SK-N-SH treated with all-trans-retinoic acid at 6 μM for 48 hours (cell line): Measurements from ENCODE around the gene HECTD4.

Experiments used
- ATAC-seq: fragments of 200-7000 bp; cut with Tn5 transposase; 3 replicates; pipeline ENCODE4 v1.9.1; 2020; ENCODE audit warnings: mild to moderate bottlenecking, moderate library complexity
- ARNTL ChIP-seq: fragments of 450-650 bp; formaldehyde crosslinking; IDR thresholded peaks from 2 replicates; pipeline ENCODE4 v1.5.0; 2020; ENCODE audit warnings: low read depth, mild to moderate bottlenecking, moderate library complexity, borderline replicate concordance
- BACH2 ChIP-seq: fragments of 250-450 bp; sonication (Bioruptor Pico); IDR thresholded peaks from 2 replicates; pipeline ENCODE4 v1.9.0; 2021; ENCODE audit warnings: mild to moderate bottlenecking, borderline replicate concordance
- CREB5 ChIP-seq: fragments of 250-450 bp; sonication (Bioruptor Pico); IDR thresholded peaks from 2 replicates; pipeline ENCODE4 v1.5.1; 2020; ENCODE audit warnings: low read depth, mild to moderate bottlenecking, moderate library complexity
- CSDC2 ChIP-seq: fragments of 250-450 bp; sonication (Bioruptor Pico); IDR thresholded peaks from 2 replicates; pipeline ENCODE4 v1.5.0; 2020; ENCODE audit warnings: mild to moderate bottlenecking, moderate library complexity
- ESRRG ChIP-seq: fragments of 250-450 bp; sonication (Bioruptor Pico); IDR thresholded peaks from 2 replicates; pipeline ENCODE4 v1.6.1; 2021; ENCODE audit warnings: mild to moderate bottlenecking
- GLIS3 ChIP-seq: fragments of 250-450 bp; sonication (Bioruptor Pico); IDR thresholded peaks from 2 replicates; pipeline ENCODE4 v1.5.0; 2020; ENCODE audit warnings: mild to moderate bottlenecking, moderate library complexity
- ISL1 ChIP-seq: fragments of 250-450 bp; sonication (Bioruptor Pico); IDR thresholded peaks from 2 replicates; pipeline ENCODE4 v2.1.2; 2022; ENCODE audit warnings: mild to moderate bottlenecking, moderate library complexity
- OSR1 ChIP-seq: fragments of 250-450 bp; sonication (Bioruptor Pico); IDR thresholded peaks from 2 replicates; pipeline ENCODE4 v1.8.0; 2022; ENCODE audit warnings: moderate library complexity, mild to moderate bottlenecking, inconsistent platforms
- PATZ1 ChIP-seq: fragments of 250-450 bp; sonication (Bioruptor Pico); IDR thresholded peaks from 2 replicates; pipeline ENCODE4 v1.8.0; 2020; ENCODE audit warnings: mild to moderate bottlenecking, moderate library complexity, borderline replicate concordance
- PPARA ChIP-seq: fragments of 250-450 bp; sonication (Bioruptor Pico); IDR thresholded peaks from 2 replicates; pipeline ENCODE4 v1.5.0; 2020; ENCODE audit warnings: mild to moderate bottlenecking, borderline replicate concordance
- SNAI2 ChIP-seq: fragments of 250-450 bp; sonication (Bioruptor Pico); IDR thresholded peaks from 2 replicates; pipeline ENCODE4 v1.5.0; 2020; ENCODE audit warnings: mild to moderate bottlenecking, moderate library complexity
- TCF4 ChIP-seq: fragments of 250-450 bp; sonication (Bioruptor Pico); IDR thresholded peaks from 2 replicates; pipeline ENCODE4 v1.8.0; 2021; ENCODE audit warnings: mild to moderate bottlenecking, moderate library complexity, borderline replicate concordance
- TSHZ2 ChIP-seq: fragments of 250-450 bp; sonication (Bioruptor Pico); IDR thresholded peaks from 2 replicates; pipeline ENCODE4 v1.5.0; 2020; ENCODE audit warnings: mild to moderate bottlenecking, moderate library complexity
- ZC3H10 ChIP-seq: fragments of 250-450 bp; sonication (Bioruptor Pico); IDR thresholded peaks from 2 replicates; pipeline ENCODE4 v1.5.1; 2021; ENCODE audit warnings: mild to moderate bottlenecking, moderate library complexity
- ZFP3 ChIP-seq: fragments of 250-450 bp; sonication (Bioruptor Pico); IDR thresholded peaks from 2 replicates; pipeline ENCODE4 v1.5.0; 2020; ENCODE audit warnings: mild to moderate bottlenecking, moderate library complexity
- ZFP30 ChIP-seq: fragments of 450-650 bp; formaldehyde crosslinking; IDR thresholded peaks from 2 replicates; pipeline ENCODE4 v1.5.0; 2022; ENCODE audit warnings: mild to moderate bottlenecking, moderate library complexity
- ZNF70 ChIP-seq: fragments of 450-650 bp; formaldehyde crosslinking; IDR thresholded peaks from 2 replicates; pipeline ENCODE4 v1.5.0; 2020; ENCODE audit warnings: mild to moderate bottlenecking, moderate library complexity
- ZNF8 ChIP-seq: fragments of 450-650 bp; formaldehyde crosslinking; IDR thresholded peaks from 2 replicates; pipeline ENCODE4 v1.5.0; 2020; ENCODE audit warnings: mild to moderate bottlenecking, moderate library complexity
- TF ChIP-seq, protein P1 (sequence below): fragments of 250-450 bp; sonication (Bioruptor Pico); IDR thresholded peaks from 2 replicates; pipeline ENCODE4 v1.8.0; 2021; ENCODE audit warnings: low read depth, mild to moderate bottlenecking, moderate library complexity, borderline replicate concordance
- TF ChIP-seq, protein P2 (sequence below): fragments of 250-450 bp; sonication (Bioruptor Pico); IDR thresholded peaks from 2 replicates; pipeline ENCODE4 v1.5.1; 2021; ENCODE audit warnings: mild to moderate bottlenecking, moderate library complexity

HECTD4 gene

GRCh38 chr12:112167718-112168525 lies 214.3 kb downstream of the HECTD4 start:
- no peak for ATAC-seq
- no peak for TF ChIP-seq TCF4

- ATAC-seq, result no peak
Measured at GRCh38 chr12:112167031-112167461, 215.2 kb downstream of the HECTD4 start.

More at GRCh38 chr12:112167031-112167461, 215.2 kb downstream of the HECTD4 start:
- TF ChIP-seq PATZ1 (no peak), ESRRG (CRISPR knock-in tag) (no peak), SNAI2 (CRISPR knock-in tag) (no peak), OSR1 (CRISPR knock-in tag) (no peak), ZC3H10 (CRISPR knock-in tag) (no peak), BACH2 (no peak), ZNF70 (CRISPR knock-in tag) (no peak), CREB5 (CRISPR knock-in tag) (no peak), GLIS3 (CRISPR knock-in tag) (no peak), ARNTL (no peak), CSDC2 (CRISPR knock-in tag) (no peak), ZFP3 (no peak), TSHZ2 (CRISPR knock-in tag) (no peak), ZNF8 (CRISPR knock-in tag) (no peak), ZFP30 (CRISPR knock-in tag) (no peak), ISL1 (CRISPR knock-in tag) (no peak), PPARA (no peak)
- TF ChIP-seq, protein P1, sequence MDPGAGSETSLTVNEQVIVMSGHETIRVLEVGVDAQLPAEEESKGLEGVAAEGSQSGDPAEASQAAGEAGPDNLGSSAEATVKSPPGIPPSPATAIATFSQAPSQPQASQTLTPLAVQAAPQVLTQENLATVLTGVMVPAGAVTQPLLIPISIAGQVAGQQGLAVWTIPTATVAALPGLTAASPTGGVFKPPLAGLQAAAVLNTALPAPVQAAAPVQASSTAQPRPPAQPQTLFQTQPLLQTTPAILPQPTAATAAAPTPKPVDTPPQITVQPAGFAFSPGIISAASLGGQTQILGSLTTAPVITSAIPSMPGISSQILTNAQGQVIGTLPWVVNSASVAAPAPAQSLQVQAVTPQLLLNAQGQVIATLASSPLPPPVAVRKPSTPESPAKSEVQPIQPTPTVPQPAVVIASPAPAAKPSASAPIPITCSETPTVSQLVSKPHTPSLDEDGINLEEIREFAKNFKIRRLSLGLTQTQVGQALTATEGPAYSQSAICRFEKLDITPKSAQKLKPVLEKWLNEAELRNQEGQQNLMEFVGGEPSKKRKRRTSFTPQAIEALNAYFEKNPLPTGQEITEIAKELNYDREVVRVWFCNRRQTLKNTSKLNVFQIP, result no peak
- TF ChIP-seq, protein P2, sequence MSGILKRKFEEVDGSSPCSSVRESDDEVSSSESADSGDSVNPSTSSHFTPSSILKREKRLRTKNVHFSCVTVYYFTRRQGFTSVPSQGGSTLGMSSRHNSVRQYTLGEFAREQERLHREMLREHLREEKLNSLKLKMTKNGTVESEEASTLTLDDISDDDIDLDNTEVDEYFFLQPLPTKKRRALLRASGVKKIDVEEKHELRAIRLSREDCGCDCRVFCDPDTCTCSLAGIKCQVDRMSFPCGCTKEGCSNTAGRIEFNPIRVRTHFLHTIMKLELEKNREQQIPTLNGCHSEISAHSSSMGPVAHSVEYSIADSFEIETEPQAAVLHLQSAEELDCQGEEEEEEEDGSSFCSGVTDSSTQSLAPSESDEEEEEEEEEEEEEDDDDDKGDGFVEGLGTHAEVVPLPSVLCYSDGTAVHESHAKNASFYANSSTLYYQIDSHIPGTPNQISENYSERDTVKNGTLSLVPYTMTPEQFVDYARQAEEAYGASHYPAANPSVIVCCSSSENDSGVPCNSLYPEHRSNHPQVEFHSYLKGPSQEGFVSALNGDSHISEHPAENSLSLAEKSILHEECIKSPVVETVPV (CRISPR knock-in tag), result no peak
